Trophoblast cell (in vitro differentiated cells and primary cell): ENCODE measurements around the gene DNMT1.
A peak's percentile ranks its signal among the peaks of the same experiment; 100 is the strongest.

Experiments used
- DNase-seq, 2 donors: peaks; one replicate each; pipeline ENCODE4 v3.0.0-alpha.2; 2016
- H2AFZ ChIP-seq: 2 replicates; pipeline ENCODE4 v1.6.1; 2013; ENCODE audit warnings: low read length, moderate library complexity, mild to moderate bottlenecking; ENCODE audit not compliant: insufficient read depth, poor library complexity
- H2AK5ac ChIP-seq: 2 replicates; pipeline ENCODE4 v1.6.1; 2013; ENCODE audit warnings: mild to moderate bottlenecking, low read length
- H2BK120ac ChIP-seq: 2 replicates; pipeline ENCODE4 v1.6.1; 2013; ENCODE audit warnings: low read length, mild to moderate bottlenecking, moderate library complexity; ENCODE audit not compliant: insufficient read depth, poor library complexity
- H2BK12ac ChIP-seq: 2 replicates; pipeline ENCODE4 v1.6.1; 2013; ENCODE audit warnings: mild to moderate bottlenecking, low read length, moderate library complexity
- H2BK5ac ChIP-seq: 2 replicates; pipeline ENCODE4 v1.6.1; 2013; ENCODE audit warnings: low read length, low read depth, moderate library complexity, mild to moderate bottlenecking; ENCODE audit not compliant: poor library complexity
- H3K14ac ChIP-seq: 2 replicates; pipeline ENCODE4 v1.6.1; 2013; ENCODE audit warnings: mild to moderate bottlenecking, low read length
- H3K18ac ChIP-seq: 2 replicates; pipeline ENCODE4 v1.6.1; 2013; ENCODE audit warnings: mild to moderate bottlenecking, low read length
- H3K23ac ChIP-seq: 2 replicates; pipeline ENCODE4 v1.6.1; 2013; ENCODE audit warnings: low read length
- H3K27ac ChIP-seq: 2 replicates; pipeline ENCODE4 v1.5.1; 2013; ENCODE audit warnings: low read depth, mild to moderate bottlenecking, inconsistent platforms, low read length, moderate library complexity
- H3K27me3 ChIP-seq: 2 replicates; pipeline ENCODE4 v1.6.1; 2013; ENCODE audit warnings: inconsistent platforms, mild to moderate bottlenecking, low read length, moderate library complexity; ENCODE audit not compliant: insufficient read depth
- H3K36me3 ChIP-seq, 2 experiments: 1 replicate in 1 of 2; 2 replicates in 1 of 2; pipeline ENCODE4 v1.6.1; 2013; ENCODE audit warnings: low read length in 2 of 2, mild to moderate bottlenecking in 2 of 2, moderate library complexity in 1 of 2; ENCODE audit not compliant: insufficient read depth in 2 of 2, control insufficient read depth in 1 of 2
- H3K4ac ChIP-seq: 2 replicates; pipeline ENCODE4 v1.6.1; 2013; ENCODE audit warnings: low read depth, mild to moderate bottlenecking, low read length, moderate library complexity
- H3K4me1 ChIP-seq, 2 experiments: 1 replicate in 1 of 2; 2 replicates in 1 of 2; pipeline ENCODE4 v1.6.1; 2013; ENCODE audit warnings: low read length in 2 of 2, mild to moderate bottlenecking in 2 of 2, moderate library complexity in 1 of 2; ENCODE audit not compliant: insufficient read depth in 2 of 2, control insufficient read depth in 1 of 2
- H3K4me2 ChIP-seq: 2 replicates; pipeline ENCODE4 v1.6.1; 2013; ENCODE audit warnings: inconsistent platforms, mild to moderate bottlenecking, low read length, moderate library complexity
- H3K4me3 ChIP-seq: 2 replicates; pipeline ENCODE4 v1.5.1; 2013; ENCODE audit warnings: mild to moderate bottlenecking, low read depth, low read length, inconsistent platforms
- H3K79me1 ChIP-seq: one replicate; pipeline ENCODE4 v1.6.1; 2013; ENCODE audit warnings: low read length
- H3K79me2 ChIP-seq: 2 replicates; pipeline ENCODE4 v1.6.1; 2013; ENCODE audit warnings: low read length, mild to moderate bottlenecking; ENCODE audit not compliant: control insufficient read depth, insufficient read depth, poor library complexity
- H3K9ac ChIP-seq: 2 replicates; pipeline ENCODE4 v1.6.1; 2013; ENCODE audit warnings: mild to moderate bottlenecking, low read length
- H3K9me3 ChIP-seq: 2 replicates; pipeline ENCODE4 v1.6.1; 2013; ENCODE audit warnings: low read depth, mild to moderate bottlenecking, control low read depth, inconsistent platforms, low read length; ENCODE audit not compliant: insufficient read depth
- H4K12ac ChIP-seq: 2 replicates; pipeline ENCODE4 v1.6.1; 2013; ENCODE audit warnings: low read depth, mild to moderate bottlenecking, low read length, moderate library complexity
- H4K8ac ChIP-seq: 2 replicates; pipeline ENCODE4 v1.6.1; 2013; ENCODE audit warnings: low read depth, mild to moderate bottlenecking, low read length, moderate library complexity
- H4K91ac ChIP-seq: one replicate; pipeline ENCODE4 v1.6.1; 2013; ENCODE audit warnings: low read depth, mild to moderate bottlenecking, low read length, moderate library complexity
- WGBS: extraction: QIAGEN DNeasy Blood & Tissue Kit; methylation state at CpG from one replicate; pipeline ENCODE4 v1.1.7; 2013; ENCODE audit warnings: missing lambda C conversion rate; ENCODE audit not compliant: insufficient read length, insufficient coverage; ENCODE audit errors: extremely low coverage; 5-methylcytosine and 5-hydroxymethylcytosine counted together

Gene DNMT1

DNA sequence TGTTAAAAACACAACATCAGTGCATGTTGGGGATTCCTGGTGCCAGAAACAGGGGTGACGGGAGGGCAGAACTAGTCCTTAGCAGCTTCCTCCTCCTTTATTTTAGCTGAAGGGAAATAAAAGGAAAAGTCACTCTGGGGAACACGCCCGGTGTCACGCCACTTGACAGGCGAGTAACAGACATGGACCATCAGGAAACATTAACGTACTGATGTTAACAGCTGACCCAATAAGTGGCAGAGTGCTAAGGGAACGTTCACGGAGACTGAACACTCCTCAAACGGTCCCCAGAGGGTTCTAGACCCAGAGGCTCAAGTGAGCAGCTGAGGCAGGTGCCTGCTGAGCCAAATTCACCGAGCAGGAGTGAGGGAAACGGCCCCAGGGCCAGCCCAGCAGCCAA is 61.2 kb downstream of the DNMT1 start:
- Histone ChIP-seq H3K18ac (no peak overlapping the region), H3K4me1 (no peaks in the 10 kb centered on the region), H2BK5ac (no peak overlapping the region), H3K14ac (no peak overlapping the region), H3K4ac (no peak overlapping the region), H3K4me3 (no peak overlapping the region), H3K23ac (no peak overlapping the region), H2BK120ac (no peak overlapping the region), H3K27me3 (no peaks in the 10 kb centered on the region), H2BK12ac (no peak overlapping the region), H3K79me2 (no peaks in the 10 kb centered on the region), H3K79me1 (no peaks in the 10 kb centered on the region), H2AFZ (no peak overlapping the region), H4K8ac (no peak overlapping the region), H3K4me2 (no peak overlapping the region), H2AK5ac (no peak overlapping the region), H3K9me3 (no peaks in the 10 kb centered on the region), H4K12ac (no peak overlapping the region), H3K27ac (no peak overlapping the region), H4K91ac (no peak overlapping the region), H3K9ac (no peak overlapping the region), H3K36me3 (peaks cover 70 to 80% of the 10 kb centered on the region in 2 experiments)
- DNase-seq: no peak
- no CpG with 5 or more reads among the region's 11 CpGs for WGBS

DNA sequence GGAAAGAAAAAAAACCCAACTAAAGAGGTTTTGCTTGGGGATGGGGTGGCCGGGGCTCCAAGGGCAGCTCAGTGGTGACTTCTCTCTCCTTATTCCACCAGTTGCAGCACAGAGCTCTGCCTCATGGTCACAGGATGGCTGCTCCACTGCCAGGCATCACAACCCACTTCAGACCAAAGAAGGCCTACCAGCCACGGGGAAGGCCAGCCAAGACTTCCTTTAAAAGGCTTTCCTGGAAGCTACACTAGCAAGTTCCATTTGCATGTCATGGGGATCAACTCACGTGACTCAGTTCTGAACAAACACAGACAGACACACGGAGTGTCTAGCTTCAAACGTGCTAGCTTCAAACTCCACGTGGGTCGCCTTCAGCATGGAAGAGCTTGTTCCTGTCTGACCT is 61.8 kb downstream of the DNMT1 start:
- no peak overlapping the region for H2BK5ac ChIP-seq
- no peak overlapping the region for H3K18ac ChIP-seq
- no peak overlapping the region for H3K27ac ChIP-seq
- peak in 1 of 2 donors; percentile 2 for DNase-seq
- H3K4ac ChIP-seq: no peak overlapping the region
- no peak overlapping the region for H2AK5ac ChIP-seq
- H3K4me2 ChIP-seq: no peak overlapping the region
- H4K12ac ChIP-seq: no peak overlapping the region
- H3K36me3 ChIP-seq: peaks cover 67 to 77% of the 10 kb centered on the region in 2 experiments
- no peaks in the 10 kb centered on the region for H3K4me1 ChIP-seq
- no peak overlapping the region for H3K4me3 ChIP-seq
- H3K79me2 ChIP-seq: no peaks in the 10 kb centered on the region
- H4K91ac ChIP-seq: no peak overlapping the region
- H3K9ac ChIP-seq: no peak overlapping the region
- no peaks in the 10 kb centered on the region for H3K9me3 ChIP-seq
- no peaks in the 10 kb centered on the region for H3K27me3 ChIP-seq
- no peak overlapping the region for H2BK120ac ChIP-seq
- H2AFZ ChIP-seq: no peak overlapping the region
- H3K23ac ChIP-seq: no peak overlapping the region
- no peak overlapping the region for H2BK12ac ChIP-seq
- no peak overlapping the region for H4K8ac ChIP-seq
- no CpG with 5 or more reads among the region's 7 CpGs for WGBS
- H3K79me1 ChIP-seq: no peaks in the 10 kb centered on the region
- H3K14ac ChIP-seq: no peak overlapping the region

DNA sequence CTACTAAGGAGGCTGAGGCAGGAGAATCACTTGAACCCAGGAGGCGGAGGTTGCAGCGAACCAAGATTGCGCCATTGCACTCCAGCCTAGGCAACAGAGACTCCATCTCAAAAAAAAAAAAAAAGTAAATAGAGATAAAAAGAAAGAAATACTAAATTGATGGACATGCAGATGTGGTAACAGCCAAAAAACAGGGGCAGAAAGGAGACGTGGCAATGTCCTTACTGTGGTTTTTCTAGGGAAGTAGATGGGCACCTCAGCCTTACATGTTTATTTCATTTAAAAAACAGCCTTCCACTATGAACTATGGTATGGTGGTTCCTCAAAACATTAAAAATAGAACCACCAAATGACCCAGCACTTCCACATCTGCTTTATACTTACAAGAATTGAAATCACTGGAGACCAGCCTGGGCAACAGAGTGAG is 68.5 kb downstream of the DNMT1 start:
- no peaks in the 10 kb centered on the region for H3K79me1 ChIP-seq
- H4K91ac ChIP-seq: no peak overlapping the region
- WGBS: no CpG with 5 or more reads among the region's 4 CpGs
- H3K23ac ChIP-seq: no peak overlapping the region
- no peaks in the 10 kb centered on the region for H3K79me2 ChIP-seq
- no peak for DNase-seq
- H4K12ac ChIP-seq: no peak overlapping the region
- no peak overlapping the region for H2BK5ac ChIP-seq
- no peak overlapping the region for H3K27ac ChIP-seq
- H2BK120ac ChIP-seq: no peak overlapping the region
- H3K27me3 ChIP-seq: no peaks in the 10 kb centered on the region
- no peak overlapping the region for H4K8ac ChIP-seq
- no peak overlapping the region for H2AFZ ChIP-seq
- no peak overlapping the region for H3K4me2 ChIP-seq
- no peaks in the 10 kb centered on the region for H3K9me3 ChIP-seq
- no peak overlapping the region for H2AK5ac ChIP-seq
- H3K36me3 ChIP-seq: peaks cover 29 to 36% of the 10 kb centered on the region in 2 experiments
- no peak overlapping the region for H3K4me3 ChIP-seq
- no peaks in the 10 kb centered on the region for H3K4me1 ChIP-seq
- H3K18ac ChIP-seq: no peak overlapping the region
- H2BK12ac ChIP-seq: no peak overlapping the region
- no peak overlapping the region for H3K14ac ChIP-seq
- H3K9ac ChIP-seq: no peak overlapping the region
- H3K4ac ChIP-seq: no peak overlapping the region

DNA sequence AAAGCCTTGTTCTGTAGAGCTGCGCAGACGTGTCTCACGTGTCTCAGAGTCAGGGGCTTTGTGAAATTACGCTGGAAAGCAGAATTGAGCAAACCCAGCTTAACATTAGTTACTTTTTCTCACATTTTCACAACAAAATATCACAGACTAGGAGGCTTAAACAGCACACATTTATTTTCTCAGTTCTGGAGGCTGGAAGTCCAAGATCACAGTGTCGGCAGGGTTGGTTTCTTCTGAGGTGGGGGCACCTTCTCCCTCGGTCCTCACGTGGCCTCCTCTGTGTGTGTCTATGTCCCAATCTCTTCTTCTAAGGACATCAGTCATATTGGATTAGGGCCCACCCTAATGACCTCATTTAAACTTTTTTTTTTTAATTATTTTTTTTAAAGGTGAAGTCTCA is 70.3 kb downstream of the DNMT1 start:
- DNase-seq: no peak
- no peak overlapping the region for H3K18ac ChIP-seq
- H2BK5ac ChIP-seq: no peak overlapping the region
- H3K4me3 ChIP-seq: no peak overlapping the region
- H4K91ac ChIP-seq: no peak overlapping the region
- no peak overlapping the region for H3K4ac ChIP-seq
- no peak overlapping the region for H2BK120ac ChIP-seq
- H3K79me2 ChIP-seq: peaks cover 2% of the 10 kb centered on the region
- no peak overlapping the region for H4K8ac ChIP-seq
- no peak overlapping the region for H2AFZ ChIP-seq
- peaks cover 3% of the 10 kb centered on the region for H3K79me1 ChIP-seq
- H3K27me3 ChIP-seq: no peaks in the 10 kb centered on the region
- no peaks in the 10 kb centered on the region for H3K4me1 ChIP-seq
- H3K9ac ChIP-seq: no peak overlapping the region
- peaks cover 16 to 25% of the 10 kb centered on the region in 2 experiments for H3K36me3 ChIP-seq
- H3K9me3 ChIP-seq: peaks cover 3% of the 10 kb centered on the region
- H4K12ac ChIP-seq: no peak overlapping the region
- no CpG with 5 or more reads among the region's 7 CpGs for WGBS
- H3K14ac ChIP-seq: no peak overlapping the region
- H2AK5ac ChIP-seq: no peak overlapping the region
- H3K23ac ChIP-seq: no peak overlapping the region
- no peak overlapping the region for H3K4me2 ChIP-seq
- no peak overlapping the region for H3K27ac ChIP-seq
- H2BK12ac ChIP-seq: no peak overlapping the region
